ENCODE results near the gene HLA-DPA1. TPM values are rescaled to one million over a fixed set of nuclear protein-coding genes. Genes with fewer than 3 reads are reported as not detected.
"Not testable (repeated sequence)": the region's sequence is repeated elsewhere in the genome, so short reads cannot be mapped to it uniquely, and the experiment has no call there.

Gene HLA-DPA1
- total RNA-seq, 2 donors from 2014 or later = 62.0 to 71.2 TPM

DNA sequence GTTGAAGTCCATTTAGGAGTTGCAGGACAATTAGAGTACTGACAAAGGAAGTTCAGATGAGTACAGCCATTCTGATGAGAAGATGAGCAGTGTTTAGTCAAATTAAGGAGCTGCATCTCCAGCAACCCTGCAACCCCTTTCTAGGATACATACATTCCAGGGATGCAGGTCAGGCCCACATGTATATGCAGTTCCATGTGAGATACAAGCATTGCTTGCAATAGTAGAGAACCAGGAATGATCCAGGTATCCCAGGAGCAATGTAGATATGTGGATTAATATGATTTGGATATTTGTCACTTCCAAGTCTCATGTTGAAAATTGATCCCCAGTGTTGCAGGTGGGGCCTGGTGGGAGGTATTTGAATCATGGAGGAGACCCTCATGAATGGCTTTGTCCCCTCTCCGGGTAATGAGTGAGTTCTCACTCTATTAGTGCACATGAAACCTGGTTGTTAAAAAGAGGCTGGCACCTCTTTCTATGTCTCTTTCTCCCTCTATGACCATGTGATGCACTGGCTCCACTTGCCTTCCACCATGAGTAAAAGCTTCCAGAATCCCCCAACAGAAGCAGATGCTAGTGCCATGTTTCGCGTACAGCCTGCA lies 6.4 kb downstream of the HLA-DPA1 start:
- H3K4me3 Mint-ChIP-seq = no peak overlapping the region
- H3K4me1 Mint-ChIP-seq = peaks cover 15% of the 10 kb centered on the region
- DNase-seq = no peak
- no peak overlapping the region for H3K27ac Mint-ChIP-seq
- H3K27me3 Mint-ChIP-seq = peaks cover 4% of the 10 kb centered on the region
- no peaks in the 10 kb centered on the region for H3K9me3 ChIP-seq (ENCODE audit: control insufficient read depth, low read length, poor library complexity, severe bottlenecking)
- no peak for ATAC-seq
- peaks cover 18% of the 10 kb centered on the region for H3K36me3 Mint-ChIP-seq (ENCODE audit: low read depth)

DNA sequence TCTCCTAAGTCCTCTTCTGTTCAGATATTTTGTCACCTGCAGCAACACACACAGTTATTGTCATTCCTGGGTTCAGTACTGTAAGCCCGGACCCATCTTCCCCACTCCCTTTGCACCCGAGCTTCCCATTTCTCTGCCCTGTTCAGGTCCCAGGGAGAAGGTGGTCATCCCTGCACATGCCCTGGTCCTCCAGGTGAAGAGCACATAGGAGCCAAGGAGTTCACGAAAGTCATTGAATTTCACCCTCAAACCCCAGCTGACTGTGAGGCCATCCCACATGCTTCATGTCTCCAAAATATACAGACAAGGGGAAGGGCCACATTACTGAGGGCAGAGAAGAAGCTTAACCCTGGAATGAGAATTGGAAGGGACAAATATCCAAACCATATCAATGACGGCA lies 8.1 kb downstream of the HLA-DPA1 start:
- no peak for DNase-seq
- Mint-ChIP-seq H3K36me3 (ENCODE audit: low read depth) (peaks cover 15% of the 10 kb centered on the region), H3K27ac (no peak overlapping the region), H3K4me1 (peaks cover 6% of the 10 kb centered on the region), H3K27me3 (no peaks in the 10 kb centered on the region), H3K4me3 (no peak overlapping the region)
- no peak for ATAC-seq
- H3K9me3 ChIP-seq (ENCODE audit: control insufficient read depth, low read length, poor library complexity, severe bottlenecking) = no peaks in the 10 kb centered on the region

DNA sequence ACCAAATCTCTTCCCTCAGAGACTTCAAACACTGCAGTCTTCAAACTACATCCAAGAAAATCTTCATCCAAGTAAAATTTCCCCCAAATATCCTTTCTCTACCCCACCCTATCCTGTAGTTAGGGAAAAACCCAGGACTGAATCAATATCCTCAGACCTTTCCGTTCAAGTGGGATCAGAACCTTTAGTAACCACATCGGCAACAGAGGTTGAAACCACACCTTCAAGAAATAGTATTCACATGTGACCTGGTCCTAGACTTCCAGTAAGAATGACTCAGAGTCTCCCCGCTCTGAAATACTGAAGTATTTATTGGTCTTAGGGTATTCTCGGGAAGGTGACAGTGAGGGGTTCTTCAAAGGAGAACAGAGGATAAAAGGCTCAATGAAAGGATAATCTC lies 8.7 kb downstream of the HLA-DPA1 start:
- Mint-ChIP-seq H3K4me3 (no peak overlapping the region), H3K36me3 (ENCODE audit: low read depth) (peaks cover 14% of the 10 kb centered on the region), H3K27me3 (no peaks in the 10 kb centered on the region), H3K27ac (no peak overlapping the region), H3K4me1 (peaks cover 4% of the 10 kb centered on the region)
- DNase-seq (no peak), ATAC-seq (no peak)
- no peaks in the 10 kb centered on the region for H3K9me3 ChIP-seq (ENCODE audit: control insufficient read depth, low read length, poor library complexity, severe bottlenecking)

DNA sequence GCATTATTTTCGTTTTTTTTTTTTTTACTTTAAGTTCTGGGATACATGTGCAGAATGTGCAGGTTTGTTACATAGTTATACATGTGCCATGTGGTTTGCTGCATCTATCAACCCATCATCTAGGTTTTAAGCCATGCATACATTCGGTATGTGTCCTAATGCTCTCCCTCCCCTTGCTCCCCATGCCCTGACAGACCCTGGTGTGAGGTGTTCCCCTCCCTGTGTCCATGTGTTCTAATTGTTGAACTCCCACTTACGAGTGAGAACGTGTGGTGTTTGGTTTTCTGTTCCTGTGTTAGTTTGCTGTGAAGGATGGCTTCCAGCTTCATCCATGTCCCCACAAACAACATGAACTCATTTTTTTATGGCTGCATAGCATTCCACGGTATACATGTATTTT lies 10.0 kb downstream of the HLA-DPA1 start:
- not testable (repeated sequence) for H3K4me3 Mint-ChIP-seq; H3K9me3 ChIP-seq (ENCODE audit: control insufficient read depth, low read length, poor library complexity, severe bottlenecking); H3K4me1 Mint-ChIP-seq; H3K36me3 Mint-ChIP-seq (ENCODE audit: low read depth); H3K27me3 Mint-ChIP-seq; H3K27ac Mint-ChIP-seq; DNase-seq; ATAC-seq

DNA sequence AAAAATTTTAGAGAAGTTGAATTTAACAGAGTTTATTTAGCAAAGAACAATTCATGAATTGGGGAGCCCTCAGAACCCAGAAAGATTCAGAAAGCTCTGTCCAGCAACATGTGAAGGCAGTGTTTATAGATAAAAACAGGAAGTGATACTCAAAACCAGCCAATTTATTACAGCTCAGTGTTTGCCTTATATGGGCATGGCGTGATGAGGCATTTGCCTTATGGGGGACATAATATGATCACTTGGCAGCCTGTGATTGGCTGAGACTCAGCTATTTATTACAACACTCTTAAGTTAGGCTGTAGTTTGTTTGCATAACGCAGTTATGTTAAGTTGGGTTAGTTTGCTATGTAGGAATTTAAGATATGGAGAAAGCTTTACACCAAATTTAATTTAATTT lies 11.5 kb downstream of the HLA-DPA1 start:
- no peak overlapping the region for H3K27ac Mint-ChIP-seq
- no peak for DNase-seq
- H3K27me3 Mint-ChIP-seq = peaks cover 11% of the 10 kb centered on the region

DNA sequence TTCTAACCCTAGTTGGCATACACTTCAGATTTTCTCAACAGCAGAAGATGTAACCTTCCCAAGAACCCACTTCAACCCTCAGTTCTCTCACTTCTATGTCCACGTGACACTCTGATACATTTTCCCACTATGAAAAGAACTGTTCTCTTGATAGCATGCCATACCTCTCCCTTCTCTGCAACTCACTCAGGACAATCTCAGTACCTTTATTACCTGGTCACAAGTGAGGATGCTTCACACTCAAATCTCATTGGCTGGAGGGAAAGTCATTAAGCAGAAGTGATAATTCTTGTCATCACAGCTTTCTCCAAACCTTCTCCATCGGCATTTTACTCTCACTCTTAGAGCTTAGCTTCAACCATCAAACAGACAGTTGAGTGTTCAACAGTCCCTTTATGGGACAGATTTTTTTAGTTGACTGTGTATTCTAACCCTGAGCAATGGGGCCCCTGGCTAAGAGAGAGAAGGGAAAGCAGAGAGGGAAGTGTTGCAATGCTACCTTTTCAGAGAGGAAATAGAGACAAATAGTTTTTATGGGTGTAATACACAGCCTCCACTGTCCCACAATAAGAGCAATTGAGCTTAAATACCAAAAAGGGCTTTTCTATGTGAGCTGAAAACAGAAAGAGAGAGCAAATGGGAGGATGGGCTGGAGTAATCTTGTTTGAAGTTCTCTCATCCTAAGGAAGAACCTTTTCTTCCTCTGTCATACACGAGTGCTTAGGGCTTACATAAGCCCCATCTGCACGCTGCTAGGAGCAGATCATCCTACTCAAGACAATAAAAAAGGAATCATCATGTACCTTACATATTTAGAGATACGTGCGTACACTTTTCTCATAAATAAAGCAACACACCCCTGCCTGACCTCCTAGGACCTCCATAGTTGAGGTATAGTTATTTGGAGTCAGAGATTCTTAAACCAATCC lies 16.0 kb downstream of the HLA-DPA1 start:
- ATAC-seq (peak; percentile 47), DNase-seq (no peak)
- Mint-ChIP-seq H3K27me3 (peaks cover 29% of the 10 kb centered on the region), H3K4me3 (no peak overlapping the region), H3K36me3 (ENCODE audit: low read depth) (no peaks in the 10 kb centered on the region), H3K27ac (peak overlapping the region; percentile 71), H3K4me1 (peaks cover 9% of the 10 kb centered on the region)
- H3K9me3 ChIP-seq (ENCODE audit: control insufficient read depth, low read length, poor library complexity, severe bottlenecking) = no peaks in the 10 kb centered on the region

More for the DNA sequence above, 11.5 kb downstream of the HLA-DPA1 start:
- no peak overlapping the region for H3K4me3 Mint-ChIP-seq
- H3K9me3 ChIP-seq (ENCODE audit: control insufficient read depth, low read length, poor library complexity, severe bottlenecking) = no peaks in the 10 kb centered on the region
- H3K36me3 Mint-ChIP-seq (ENCODE audit: low read depth) = peaks cover 2% of the 10 kb centered on the region
- H3K4me1 Mint-ChIP-seq = peaks cover 10% of the 10 kb centered on the region
- ATAC-seq = peak; percentile 61

DNA sequence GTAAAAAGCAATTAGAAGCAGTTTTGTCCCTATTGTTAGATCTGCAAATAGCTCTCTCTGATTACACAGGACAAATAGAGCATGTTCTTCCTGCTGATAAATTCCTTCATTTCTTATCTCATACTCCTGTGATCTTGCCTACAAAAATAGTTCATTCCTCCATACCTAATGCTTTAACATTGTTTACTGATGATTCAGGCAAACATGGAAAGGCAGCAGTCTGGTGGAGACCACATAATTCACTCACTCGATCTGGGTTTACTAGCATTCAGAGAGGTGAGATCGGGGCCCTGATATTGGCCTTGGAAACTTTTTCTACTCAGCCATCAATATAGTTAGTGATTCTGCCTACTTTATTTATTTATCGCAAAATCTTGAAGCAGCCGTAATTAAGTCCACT lies 20.2 kb downstream of the HLA-DPA1 start:
- H3K4me1 Mint-ChIP-seq = peaks cover 9% of the 10 kb centered on the region
- H3K9me3 ChIP-seq (ENCODE audit: control insufficient read depth, low read length, poor library complexity, severe bottlenecking) = no peaks in the 10 kb centered on the region
- peaks cover 64% of the 10 kb centered on the region for H3K27me3 Mint-ChIP-seq
- no peak overlapping the region for H3K27ac Mint-ChIP-seq
- peaks cover 3% of the 10 kb centered on the region for H3K36me3 Mint-ChIP-seq (ENCODE audit: low read depth)
- ATAC-seq (no peak), DNase-seq (no peak)
- H3K4me3 Mint-ChIP-seq = no peak overlapping the region

DNA sequence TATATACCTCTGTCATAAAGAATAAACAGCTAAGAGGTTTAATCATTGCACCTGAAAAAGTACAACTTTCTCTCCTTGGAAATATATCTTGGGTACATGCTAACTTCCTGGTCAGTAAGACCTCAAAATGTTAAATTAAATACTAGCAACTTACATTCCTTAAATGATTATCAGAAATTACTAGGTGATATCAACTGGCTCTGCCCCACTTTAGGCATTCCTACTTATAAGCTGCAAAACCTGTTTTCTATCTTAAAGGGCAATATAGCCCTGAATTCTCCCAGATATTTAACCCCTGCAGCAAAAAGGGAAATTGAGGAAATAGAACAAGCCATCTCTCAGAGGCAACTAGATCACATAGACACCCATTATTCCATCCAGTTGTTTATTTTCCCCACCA lies 20.8 kb downstream of the HLA-DPA1 start:
- Mint-ChIP-seq H3K4me3 (no peak overlapping the region), H3K27me3 (peaks cover 68% of the 10 kb centered on the region), H3K27ac (no peak overlapping the region), H3K36me3 (ENCODE audit: low read depth) (peaks cover 3% of the 10 kb centered on the region), H3K4me1 (peaks cover 7% of the 10 kb centered on the region)
- no peak for DNase-seq
- no peaks in the 10 kb centered on the region for H3K9me3 ChIP-seq (ENCODE audit: control insufficient read depth, low read length, poor library complexity, severe bottlenecking)
- no peak for ATAC-seq

DNA sequence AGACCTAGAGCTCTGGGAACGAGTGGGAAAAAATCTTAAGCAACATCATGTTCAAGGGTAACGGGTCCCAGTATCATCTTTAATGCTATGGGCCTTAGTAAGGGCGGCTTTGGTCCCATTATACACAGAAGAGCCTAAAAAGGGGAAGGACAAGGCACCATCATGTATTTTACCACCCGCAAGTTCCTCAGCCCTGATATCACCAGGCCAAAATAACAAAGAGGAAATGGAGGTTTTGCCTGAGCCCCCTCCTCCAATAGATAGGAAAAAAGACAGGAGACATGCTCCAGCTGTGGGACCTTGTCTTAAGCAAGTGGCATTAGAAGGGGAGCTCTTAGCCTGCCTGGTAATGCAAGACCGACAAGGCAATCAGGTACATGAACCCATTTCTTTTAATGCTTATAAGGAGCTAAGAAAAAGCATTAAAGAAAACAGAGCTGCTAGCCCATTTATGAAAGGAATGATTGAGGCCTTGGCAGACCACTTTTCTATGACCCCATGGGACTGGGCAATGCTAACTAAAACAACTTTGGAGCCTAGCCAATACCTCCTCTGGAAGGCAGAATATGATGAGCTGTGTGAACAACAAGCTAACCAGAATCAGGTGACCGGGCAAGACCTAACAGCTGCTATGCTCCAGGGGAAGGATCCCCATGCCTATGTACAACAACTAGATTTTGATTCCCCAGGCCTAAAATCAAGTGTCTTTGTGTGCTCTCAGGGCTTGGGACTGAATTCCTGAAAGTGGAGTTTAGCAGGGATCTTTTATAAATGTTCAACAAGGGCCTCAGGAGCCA lies 23.2 kb downstream of the HLA-DPA1 start:
- H3K36me3 Mint-ChIP-seq (ENCODE audit: low read depth) = peaks cover 5% of the 10 kb centered on the region
- DNase-seq (no peak), ATAC-seq (no peak)
- H3K27me3 Mint-ChIP-seq = peaks cover 85% of the 10 kb centered on the region
- H3K4me3 Mint-ChIP-seq = no peak overlapping the region
- H3K4me1 Mint-ChIP-seq = no peaks in the 10 kb centered on the region
- peak overlapping the region; percentile 37 for H3K27ac Mint-ChIP-seq
- H3K9me3 ChIP-seq (ENCODE audit: control insufficient read depth, low read length, poor library complexity, severe bottlenecking) = no peaks in the 10 kb centered on the region

DNA sequence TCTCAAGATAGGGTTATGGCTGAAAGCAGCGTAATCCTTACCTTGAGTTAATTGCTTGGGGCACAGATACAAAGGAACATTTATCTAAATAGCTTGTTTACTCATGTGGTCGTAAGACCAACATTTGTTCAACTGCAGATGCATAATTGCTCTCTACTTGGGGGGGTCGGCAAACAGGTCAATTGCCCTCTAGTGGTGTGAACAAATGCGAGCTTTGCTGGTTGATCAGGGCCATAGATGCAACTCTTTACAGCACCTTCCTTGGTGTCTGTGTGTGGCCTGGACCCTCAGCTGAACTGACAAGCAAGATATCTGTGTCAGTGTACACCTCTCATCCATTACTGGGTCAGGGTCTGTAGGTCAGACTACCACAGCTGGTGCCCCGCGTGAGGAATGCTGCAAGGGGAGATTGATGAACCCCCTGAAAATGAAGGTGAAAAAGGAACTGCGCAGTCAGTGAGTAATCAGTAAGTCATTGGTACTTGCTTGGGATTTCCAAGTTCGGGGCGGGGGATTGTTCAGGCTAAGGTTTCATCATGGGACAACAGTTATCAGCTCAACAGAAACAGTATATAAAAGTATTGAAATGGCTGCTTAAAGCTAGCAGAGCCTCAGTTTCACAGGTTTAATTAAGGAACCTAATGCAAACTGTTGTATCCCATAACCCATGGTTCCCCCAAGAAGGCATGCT lies 24.0 kb downstream of the HLA-DPA1 start:
- DNase-seq (no peak), ATAC-seq (no peak)
- no peak overlapping the region for H3K4me3 Mint-ChIP-seq
- H3K4me1 Mint-ChIP-seq = no peaks in the 10 kb centered on the region
- H3K9me3 ChIP-seq (ENCODE audit: control insufficient read depth, low read length, poor library complexity, severe bottlenecking) = no peaks in the 10 kb centered on the region
- peaks cover 5% of the 10 kb centered on the region for H3K36me3 Mint-ChIP-seq (ENCODE audit: low read depth)
- H3K27ac Mint-ChIP-seq = no peak overlapping the region
- peaks cover 93% of the 10 kb centered on the region for H3K27me3 Mint-ChIP-seq

DNA sequence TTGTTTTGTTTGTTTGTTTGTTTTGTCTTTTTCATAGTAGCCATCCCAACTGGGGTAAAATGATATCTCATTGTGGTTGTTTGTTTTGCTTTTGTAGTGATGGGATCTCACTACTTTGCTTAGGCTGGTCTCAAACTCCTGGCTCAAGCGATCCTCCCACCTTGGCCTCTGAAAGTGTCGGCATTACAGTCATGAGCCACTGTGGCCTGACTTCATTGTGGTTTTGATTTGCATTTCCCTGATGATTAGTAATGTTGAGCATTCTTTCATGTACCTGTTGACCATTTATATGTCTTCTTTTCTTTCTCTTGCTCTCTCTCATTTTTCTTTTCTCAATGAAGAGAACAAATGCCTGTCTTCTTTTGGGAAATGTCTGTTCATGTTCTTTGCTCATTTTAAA lies 33.3 kb downstream of the HLA-DPA1 start:
- Mint-ChIP-seq H3K36me3 (ENCODE audit: low read depth) (peaks cover 4% of the 10 kb centered on the region), H3K4me3 (no peak overlapping the region), H3K27me3 (peaks cover 42% of the 10 kb centered on the region), H3K27ac (no peak overlapping the region), H3K4me1 (no peaks in the 10 kb centered on the region)
- ATAC-seq = no peak
- H3K9me3 ChIP-seq (ENCODE audit: control insufficient read depth, low read length, poor library complexity, severe bottlenecking) = peaks cover 7% of the 10 kb centered on the region
- no peak for DNase-seq

DNA sequence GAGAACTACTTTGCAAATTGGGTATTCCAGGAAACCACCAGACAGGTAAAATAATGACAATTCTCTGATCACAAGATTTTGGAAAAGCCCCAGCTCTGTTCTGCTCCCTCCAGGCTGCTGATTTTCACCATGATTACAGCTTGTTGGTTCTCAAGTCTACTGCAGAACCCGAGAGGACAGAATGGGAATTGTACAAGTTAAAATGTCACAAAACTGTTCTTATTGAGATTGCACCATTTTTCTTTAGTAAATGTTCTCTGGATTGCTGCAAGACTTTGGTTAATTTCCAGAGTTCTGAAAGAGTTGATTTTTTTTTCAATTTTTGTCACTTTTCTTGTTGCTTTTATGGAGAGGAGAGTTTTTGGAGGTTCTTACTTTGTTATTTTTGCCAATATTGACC lies 36.9 kb downstream of the HLA-DPA1 start:
- H3K27me3 Mint-ChIP-seq = peaks cover 48% of the 10 kb centered on the region
- no peaks in the 10 kb centered on the region for H3K36me3 Mint-ChIP-seq (ENCODE audit: low read depth)

DNA sequence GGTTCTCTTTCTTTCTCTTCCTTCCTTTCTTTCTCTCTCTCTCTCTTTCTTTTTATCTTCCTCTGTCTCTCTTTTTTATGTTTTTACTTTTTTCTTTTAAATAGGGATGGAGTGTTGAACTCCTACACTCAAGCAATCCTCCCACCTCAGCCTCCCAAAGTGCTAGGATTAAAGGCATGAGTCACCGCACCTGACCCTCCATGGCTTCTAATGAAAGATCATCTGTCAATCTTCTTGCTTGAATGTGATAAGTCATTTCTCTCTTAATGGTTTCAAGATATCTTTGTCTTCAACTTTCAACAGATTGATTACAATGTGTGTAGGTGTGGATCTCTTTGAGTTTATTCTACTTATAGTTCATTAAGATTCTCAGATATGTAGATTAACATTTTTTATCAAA lies 38.9 kb downstream of the HLA-DPA1 start:
- no peak for ATAC-seq
- Mint-ChIP-seq H3K4me3 (no peak overlapping the region), H3K4me1 (peaks cover 4% of the 10 kb centered on the region), H3K27me3 (peaks cover 42% of the 10 kb centered on the region), H3K36me3 (ENCODE audit: low read depth) (no peaks in the 10 kb centered on the region), H3K27ac (no peak overlapping the region)
- H3K9me3 ChIP-seq (ENCODE audit: control insufficient read depth, low read length, poor library complexity, severe bottlenecking) = peaks cover 7% of the 10 kb centered on the region
- DNase-seq = no peak

More for the DNA sequence above, 36.9 kb downstream of the HLA-DPA1 start:
- Mint-ChIP-seq H3K4me1 (peaks cover 2% of the 10 kb centered on the region), H3K4me3 (no peak overlapping the region), H3K27ac (no peak overlapping the region)
- ATAC-seq (no peak), DNase-seq (no peak)
- peaks cover 7% of the 10 kb centered on the region for H3K9me3 ChIP-seq (ENCODE audit: control insufficient read depth, low read length, poor library complexity, severe bottlenecking)
